ENCODE data around the gene CHI3L2.

DNA sequence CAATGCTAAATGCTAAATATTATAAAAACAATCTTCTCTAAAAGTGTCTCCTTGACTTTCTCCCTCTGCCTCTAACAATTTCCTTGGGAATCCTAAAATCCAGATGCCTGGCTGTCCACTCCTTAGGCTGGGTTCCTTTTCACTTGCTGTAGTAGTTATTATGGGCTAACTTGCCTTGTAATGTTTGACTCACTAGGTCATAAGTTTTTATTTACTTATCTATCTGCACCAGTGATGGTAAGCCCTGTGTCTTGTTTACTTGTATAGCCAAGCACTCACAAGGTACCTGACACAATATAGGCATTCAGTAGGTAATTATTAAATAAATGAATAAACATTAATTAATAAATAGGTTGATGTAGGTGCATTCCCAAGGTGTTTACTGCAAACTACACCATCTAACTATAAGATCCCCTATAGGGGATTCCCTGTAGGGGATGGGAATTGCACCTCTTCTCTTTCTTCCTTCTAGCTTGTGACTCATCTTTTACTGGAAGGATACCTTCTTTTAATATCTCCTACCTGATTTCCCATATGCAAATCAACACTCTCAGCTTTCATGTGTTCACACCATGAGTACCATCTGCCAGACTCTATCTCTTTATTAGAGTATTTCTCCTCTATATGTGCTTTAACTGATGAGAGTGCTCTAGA, 48.4 kb downstream of the CHI3L2 start:
- TF ChIP-seq, protein P1, sequence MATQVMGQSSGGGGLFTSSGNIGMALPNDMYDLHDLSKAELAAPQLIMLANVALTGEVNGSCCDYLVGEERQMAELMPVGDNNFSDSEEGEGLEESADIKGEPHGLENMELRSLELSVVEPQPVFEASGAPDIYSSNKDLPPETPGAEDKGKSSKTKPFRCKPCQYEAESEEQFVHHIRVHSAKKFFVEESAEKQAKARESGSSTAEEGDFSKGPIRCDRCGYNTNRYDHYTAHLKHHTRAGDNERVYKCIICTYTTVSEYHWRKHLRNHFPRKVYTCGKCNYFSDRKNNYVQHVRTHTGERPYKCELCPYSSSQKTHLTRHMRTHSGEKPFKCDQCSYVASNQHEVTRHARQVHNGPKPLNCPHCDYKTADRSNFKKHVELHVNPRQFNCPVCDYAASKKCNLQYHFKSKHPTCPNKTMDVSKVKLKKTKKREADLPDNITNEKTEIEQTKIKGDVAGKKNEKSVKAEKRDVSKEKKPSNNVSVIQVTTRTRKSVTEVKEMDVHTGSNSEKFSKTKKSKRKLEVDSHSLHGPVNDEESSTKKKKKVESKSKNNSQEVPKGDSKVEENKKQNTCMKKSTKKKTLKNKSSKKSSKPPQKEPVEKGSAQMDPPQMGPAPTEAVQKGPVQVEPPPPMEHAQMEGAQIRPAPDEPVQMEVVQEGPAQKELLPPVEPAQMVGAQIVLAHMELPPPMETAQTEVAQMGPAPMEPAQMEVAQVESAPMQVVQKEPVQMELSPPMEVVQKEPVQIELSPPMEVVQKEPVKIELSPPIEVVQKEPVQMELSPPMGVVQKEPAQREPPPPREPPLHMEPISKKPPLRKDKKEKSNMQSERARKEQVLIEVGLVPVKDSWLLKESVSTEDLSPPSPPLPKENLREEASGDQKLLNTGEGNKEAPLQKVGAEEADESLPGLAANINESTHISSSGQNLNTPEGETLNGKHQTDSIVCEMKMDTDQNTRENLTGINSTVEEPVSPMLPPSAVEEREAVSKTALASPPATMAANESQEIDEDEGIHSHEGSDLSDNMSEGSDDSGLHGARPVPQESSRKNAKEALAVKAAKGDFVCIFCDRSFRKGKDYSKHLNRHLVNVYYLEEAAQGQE (IDR thresholded peaks at IDR 0.05; ENCODE audit: unreplicated experiment), result no peak
- no peak for TF ChIP-seq POLR2AphosphoS5 (IDR thresholded peaks at IDR 0.05; ENCODE audit: low read depth)
- TF ChIP-seq, protein P2, sequence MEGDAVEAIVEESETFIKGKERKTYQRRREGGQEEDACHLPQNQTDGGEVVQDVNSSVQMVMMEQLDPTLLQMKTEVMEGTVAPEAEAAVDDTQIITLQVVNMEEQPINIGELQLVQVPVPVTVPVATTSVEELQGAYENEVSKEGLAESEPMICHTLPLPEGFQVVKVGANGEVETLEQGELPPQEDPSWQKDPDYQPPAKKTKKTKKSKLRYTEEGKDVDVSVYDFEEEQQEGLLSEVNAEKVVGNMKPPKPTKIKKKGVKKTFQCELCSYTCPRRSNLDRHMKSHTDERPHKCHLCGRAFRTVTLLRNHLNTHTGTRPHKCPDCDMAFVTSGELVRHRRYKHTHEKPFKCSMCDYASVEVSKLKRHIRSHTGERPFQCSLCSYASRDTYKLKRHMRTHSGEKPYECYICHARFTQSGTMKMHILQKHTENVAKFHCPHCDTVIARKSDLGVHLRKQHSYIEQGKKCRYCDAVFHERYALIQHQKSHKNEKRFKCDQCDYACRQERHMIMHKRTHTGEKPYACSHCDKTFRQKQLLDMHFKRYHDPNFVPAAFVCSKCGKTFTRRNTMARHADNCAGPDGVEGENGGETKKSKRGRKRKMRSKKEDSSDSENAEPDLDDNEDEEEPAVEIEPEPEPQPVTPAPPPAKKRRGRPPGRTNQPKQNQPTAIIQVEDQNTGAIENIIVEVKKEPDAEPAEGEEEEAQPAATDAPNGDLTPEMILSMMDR (conservative IDR thresholded peaks at IDR 0.05; ENCODE audit: low read depth in 2 of 2), result no peak
- no peak for TF ChIP-seq EZH2phosphoT487 (IDR thresholded peaks at IDR 0.05; ENCODE audit: unreplicated experiment)
- TF ChIP-seq EZH2 (IDR thresholded peaks at IDR 0.05; ENCODE audit: low read depth, unreplicated experiment), result no peak
- no peak for TF ChIP-seq CREB1 (CRISPR knock-in tag; IDR thresholded peaks at IDR 0.05; ENCODE audit: low read depth)
- TF ChIP-seq, protein P3, sequence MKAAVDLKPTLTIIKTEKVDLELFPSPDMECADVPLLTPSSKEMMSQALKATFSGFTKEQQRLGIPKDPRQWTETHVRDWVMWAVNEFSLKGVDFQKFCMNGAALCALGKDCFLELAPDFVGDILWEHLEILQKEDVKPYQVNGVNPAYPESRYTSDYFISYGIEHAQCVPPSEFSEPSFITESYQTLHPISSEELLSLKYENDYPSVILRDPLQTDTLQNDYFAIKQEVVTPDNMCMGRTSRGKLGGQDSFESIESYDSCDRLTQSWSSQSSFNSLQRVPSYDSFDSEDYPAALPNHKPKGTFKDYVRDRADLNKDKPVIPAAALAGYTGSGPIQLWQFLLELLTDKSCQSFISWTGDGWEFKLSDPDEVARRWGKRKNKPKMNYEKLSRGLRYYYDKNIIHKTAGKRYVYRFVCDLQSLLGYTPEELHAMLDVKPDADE (IDR thresholded peaks at IDR 0.05), result no peak
- no peak for TF ChIP-seq NANOG (IDR thresholded peaks at IDR 0.05; ENCODE audit: borderline replicate concordance)
- TF ChIP-seq, protein P4, sequence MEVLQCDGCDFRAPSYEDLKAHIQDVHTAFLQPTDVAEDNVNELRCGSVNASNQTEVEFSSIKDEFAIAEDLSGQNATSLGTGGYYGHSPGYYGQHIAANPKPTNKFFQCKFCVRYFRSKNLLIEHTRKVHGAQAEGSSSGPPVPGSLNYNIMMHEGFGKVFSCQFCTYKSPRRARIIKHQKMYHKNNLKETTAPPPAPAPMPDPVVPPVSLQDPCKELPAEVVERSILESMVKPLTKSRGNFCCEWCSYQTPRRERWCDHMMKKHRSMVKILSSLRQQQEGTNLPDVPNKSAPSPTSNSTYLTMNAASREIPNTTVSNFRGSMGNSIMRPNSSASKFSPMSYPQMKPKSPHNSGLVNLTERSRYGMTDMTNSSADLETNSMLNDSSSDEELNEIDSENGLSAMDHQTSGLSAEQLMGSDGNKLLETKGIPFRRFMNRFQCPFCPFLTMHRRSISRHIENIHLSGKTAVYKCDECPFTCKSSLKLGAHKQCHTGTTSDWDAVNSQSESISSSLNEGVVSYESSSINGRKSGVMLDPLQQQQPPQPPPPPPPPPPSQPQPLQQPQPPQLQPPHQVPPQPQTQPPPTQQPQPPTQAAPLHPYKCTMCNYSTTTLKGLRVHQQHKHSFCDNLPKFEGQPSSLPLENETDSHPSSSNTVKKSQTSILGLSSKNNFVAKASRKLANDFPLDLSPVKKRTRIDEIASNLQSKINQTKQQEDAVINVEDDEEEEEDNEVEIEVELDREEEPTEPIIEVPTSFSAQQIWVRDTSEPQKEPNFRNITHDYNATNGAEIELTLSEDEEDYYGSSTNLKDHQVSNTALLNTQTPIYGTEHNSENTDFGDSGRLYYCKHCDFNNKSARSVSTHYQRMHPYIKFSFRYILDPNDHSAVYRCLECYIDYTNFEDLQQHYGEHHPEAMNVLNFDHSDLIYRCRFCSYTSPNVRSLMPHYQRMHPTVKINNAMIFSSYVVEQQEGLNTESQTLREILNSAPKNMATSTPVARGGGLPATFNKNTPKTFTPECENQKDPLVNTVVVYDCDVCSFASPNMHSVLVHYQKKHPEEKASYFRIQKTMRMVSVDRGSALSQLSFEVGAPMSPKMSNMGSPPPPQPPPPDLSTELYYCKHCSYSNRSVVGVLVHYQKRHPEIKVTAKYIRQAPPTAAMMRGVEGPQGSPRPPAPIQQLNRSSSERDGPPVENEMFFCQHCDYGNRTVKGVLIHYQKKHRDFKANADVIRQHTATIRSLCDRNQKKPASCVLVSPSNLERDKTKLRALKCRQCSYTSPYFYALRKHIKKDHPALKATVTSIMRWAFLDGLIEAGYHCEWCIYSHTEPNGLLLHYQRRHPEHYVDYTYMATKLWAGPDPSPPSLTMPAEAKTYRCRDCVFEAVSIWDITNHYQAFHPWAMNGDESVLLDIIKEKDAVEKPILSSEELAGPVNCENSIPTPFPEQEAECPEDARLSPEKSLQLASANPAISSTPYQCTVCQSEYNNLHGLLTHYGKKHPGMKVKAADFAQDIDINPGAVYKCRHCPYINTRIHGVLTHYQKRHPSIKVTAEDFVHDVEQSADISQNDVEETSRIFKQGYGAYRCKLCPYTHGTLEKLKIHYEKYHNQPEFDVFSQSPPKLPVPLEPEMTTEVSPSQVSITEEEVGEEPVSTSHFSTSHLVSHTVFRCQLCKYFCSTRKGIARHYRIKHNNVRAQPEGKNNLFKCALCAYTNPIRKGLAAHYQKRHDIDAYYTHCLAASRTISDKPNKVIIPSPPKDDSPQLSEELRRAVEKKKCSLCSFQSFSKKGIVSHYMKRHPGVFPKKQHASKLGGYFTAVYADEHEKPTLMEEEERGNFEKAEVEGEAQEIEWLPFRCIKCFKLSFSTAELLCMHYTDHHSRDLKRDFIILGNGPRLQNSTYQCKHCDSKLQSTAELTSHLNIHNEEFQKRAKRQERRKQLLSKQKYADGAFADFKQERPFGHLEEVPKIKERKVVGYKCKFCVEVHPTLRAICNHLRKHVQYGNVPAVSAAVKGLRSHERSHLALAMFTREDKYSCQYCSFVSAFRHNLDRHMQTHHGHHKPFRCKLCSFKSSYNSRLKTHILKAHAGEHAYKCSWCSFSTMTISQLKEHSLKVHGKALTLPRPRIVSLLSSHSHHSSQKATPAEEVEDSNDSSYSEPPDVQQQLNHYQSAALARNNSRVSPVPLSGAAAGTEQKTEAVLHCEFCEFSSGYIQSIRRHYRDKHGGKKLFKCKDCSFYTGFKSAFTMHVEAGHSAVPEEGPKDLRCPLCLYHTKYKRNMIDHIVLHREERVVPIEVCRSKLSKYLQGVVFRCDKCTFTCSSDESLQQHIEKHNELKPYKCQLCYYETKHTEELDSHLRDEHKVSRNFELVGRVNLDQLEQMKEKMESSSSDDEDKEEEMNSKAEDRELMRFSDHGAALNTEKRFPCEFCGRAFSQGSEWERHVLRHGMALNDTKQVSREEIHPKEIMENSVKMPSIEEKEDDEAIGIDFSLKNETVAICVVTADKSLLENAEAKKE (CRISPR knock-in tag; IDR thresholded peaks at IDR 0.05), result no peak
- TF ChIP-seq JUNB (IDR thresholded peaks at IDR 0.05; ENCODE audit: unreplicated experiment), result no peak
- TF ChIP-seq ZNF331 (CRISPR knock-in tag; IDR thresholded peaks at IDR 0.05; ENCODE audit: low read depth), result no peak
- no peak for TF ChIP-seq STAT1 (IDR thresholded peaks at IDR 0.05; ENCODE audit: unreplicated experiment)

Measured in GM23338 (cell line).